Measurements from ENCODE around the gene OR1L8.

OR1L8 gene

GRCh38 chr9:122526602-122527001, 56.6 kb downstream of the OR1L8 start:
- no peak for DNase-seq
- in situ Hi-C loops (cut with HindIII; ENCODE audit: low pct_ligation_motif_present, low pct_unique_long_range_greater_than_20kb, low sequenced_read_pairs) = no loop called here

DNA sequence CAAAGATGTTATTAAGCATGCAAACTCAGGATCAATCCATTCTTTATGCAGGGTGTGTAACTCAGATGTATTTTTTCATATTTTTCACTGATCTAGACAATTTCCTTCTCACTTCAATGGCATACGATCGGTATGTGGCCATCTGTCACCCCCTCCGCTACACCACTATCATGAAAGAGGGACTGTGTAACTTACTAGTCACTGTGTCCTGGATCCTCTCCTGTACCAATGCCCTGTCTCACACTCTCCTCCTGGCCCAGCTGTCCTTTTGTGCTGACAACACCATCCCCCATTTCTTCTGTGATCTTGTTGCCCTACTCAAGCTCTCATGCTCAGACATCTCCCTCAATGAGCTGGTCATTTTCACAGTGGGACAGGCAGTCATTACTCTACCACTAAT, 63.8 kb downstream of the OR1L8 start:
- no peak for DNase-seq
- in situ Hi-C loops (cut with HindIII; ENCODE audit: low pct_ligation_motif_present, low pct_unique_long_range_greater_than_20kb, low sequenced_read_pairs) = no loop called here

GRCh38 chr9:122518841-122519240, 64.3 kb downstream of the OR1L8 start, which contains the start of gene OR1J4:
OR1J4 (plus strand) TSS chr9:122519141; CDS start chr9:122519141, 0 bp downstream.
- no peak for DNase-seq
- in situ Hi-C loops (cut with HindIII; ENCODE audit: low pct_ligation_motif_present, low pct_unique_long_range_greater_than_20kb, low sequenced_read_pairs) = no loop called here

DNA sequence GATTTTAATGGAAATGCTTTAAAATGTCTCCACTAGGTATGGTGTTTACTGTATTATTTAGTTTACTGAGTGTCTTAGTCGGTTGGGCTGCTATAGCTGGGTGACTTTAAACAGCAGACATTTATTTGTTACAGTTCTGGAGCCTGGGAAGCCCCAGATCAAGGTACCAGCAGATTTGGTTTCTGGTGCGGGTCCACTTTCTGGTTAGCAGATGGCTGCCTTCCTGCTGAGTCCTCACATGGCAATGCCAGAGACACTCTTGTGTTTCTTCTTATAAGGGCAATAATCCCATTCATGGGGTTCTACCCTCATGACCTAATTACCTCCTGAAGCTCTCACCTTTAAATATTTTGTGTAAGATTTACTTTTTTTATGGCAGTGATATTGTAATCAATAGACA, 65.0 kb downstream of the OR1L8 start:
- in situ Hi-C loops (cut with HindIII; ENCODE audit: low pct_ligation_motif_present, low pct_unique_long_range_greater_than_20kb, low sequenced_read_pairs) = no loop called here
- DNase-seq = no peak
